GM19438 (cell line): ENCODE results near the gene OR8G5.
"Not testable (repeated sequence)": the region's sequence is repeated elsewhere in the genome, so short reads cannot be mapped to it uniquely, and the experiment has no call there.

Experiments
- ATAC-seq: cut with Tn5 transposase; IDR thresholded peaks from one replicate; pipeline ENCODE4 v1.9.1; 2021; ENCODE audit warnings: low read depth; ENCODE audit not compliant: unreplicated experiment

OR8G5 gene, protein sequence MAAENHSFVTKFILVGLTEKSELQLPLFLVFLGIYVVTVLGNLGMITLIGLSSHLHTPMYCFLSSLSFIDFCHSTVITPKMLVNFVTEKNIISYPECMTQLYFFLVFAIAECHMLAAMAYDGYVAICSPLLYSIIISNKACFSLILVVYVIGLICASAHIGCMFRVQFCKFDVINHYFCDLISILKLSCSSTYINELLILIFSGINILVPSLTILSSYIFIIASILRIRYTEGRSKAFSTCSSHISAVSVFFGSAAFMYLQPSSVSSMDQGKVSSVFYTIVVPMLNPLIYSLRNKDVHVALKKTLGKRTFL

DNA sequence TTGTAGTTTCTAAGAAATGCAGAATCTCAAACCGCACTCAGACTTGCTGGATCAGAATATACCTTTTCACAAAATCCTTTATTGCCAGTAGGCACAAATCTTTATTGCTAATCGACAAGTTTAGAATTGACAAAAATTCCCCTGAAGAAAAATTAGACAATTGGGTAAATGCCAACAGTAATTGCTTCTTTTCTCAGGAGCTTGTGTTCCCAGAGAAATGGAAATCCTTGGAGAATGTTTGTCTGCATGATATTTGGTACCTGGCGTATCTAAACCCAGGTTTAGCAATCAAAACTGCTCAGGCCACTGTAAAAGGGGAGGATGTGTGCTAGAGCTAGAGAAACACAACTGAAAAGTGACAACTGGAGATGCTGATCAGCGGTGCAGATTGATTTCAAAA lies at the start of gene OR8G5:
Gene OR8G5 (plus strand): TSS at position 301 of the 400 bp plus-strand sequence. CDS start 8,556 bp downstream, outside the sequence.
- ATAC-seq, result no peak

DNA sequence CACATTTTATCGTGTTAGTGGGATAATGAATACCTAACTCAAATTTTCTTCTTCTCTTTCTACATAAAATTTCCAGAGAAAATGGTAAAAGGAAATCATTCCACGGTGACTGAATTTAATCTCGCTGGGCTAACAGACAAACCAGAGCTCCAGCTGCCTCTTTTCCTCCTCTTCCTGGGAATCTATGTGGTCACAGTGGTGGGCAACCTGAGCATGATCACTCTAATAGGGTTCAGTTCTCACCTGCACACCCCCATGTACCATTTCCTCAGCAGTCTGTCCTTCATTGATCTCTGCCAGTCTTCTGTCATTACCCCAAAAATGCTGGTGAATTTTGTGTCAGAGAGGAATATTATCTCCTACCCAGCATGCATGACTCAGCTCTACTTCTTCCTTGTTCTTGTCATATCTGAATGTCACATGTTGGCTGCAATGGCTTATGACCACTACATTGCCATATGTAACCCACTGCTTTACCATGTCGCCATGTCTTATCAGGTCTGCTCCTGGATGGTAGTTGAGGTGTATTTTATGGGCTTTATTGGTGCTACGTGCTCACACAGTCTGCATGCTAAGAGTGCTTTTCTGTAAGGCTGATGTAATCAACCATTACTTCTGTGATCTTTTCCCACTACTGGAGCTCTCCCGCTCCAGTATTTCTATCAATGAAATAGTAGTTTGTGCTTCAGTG lies 48.9 kb upstream of the OR8G5 start:
- ATAC-seq, result no peak

DNA sequence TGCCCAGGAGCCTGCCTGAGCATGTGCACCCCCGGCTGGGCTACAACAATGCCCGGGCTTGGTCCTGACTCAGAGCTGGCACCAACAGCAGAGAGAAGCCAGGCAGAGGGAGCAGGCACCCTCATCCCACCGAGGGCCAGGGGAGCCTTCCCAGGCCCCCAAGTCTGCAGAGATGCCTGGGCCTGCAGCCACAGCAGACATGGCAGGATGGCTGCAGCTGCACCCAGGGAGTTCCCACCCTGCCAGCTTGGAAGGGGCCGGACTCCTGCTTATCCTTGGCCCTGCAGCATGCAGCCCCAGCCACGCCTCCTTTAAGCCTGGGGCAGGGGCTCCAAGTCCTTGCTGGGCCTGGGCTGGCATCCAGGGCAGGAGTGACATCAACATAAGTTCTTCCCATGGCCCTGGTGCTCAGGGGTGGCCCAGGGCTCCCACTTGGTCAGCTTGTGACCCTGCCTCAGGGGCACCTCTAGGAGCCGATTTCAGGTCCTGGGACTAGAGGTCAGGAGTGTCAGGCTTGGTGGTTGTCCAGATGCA lies 46.3 kb upstream of the OR8G5 start:
- no peak for ATAC-seq

DNA sequence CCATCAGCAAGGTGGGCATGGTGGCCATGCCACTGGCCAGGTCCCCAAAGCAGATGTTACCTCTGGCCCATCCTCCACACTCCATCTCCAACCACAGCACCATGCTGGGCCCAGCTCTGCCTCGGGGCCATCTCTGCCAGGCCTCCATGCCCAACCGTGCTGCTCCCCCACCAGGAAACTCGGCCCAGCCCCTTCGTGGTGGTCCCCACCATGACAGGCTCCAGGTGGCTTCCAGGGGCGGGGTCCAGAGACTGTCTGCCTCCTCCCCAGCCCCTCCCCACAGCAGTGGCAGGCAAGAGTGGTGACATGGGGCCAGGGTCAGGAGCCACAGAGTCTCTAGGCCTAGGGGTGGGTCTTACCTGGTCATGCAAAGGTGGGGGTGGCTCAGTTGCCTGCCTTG lies 45.8 kb upstream of the OR8G5 start:
- no peak for ATAC-seq

DNA sequence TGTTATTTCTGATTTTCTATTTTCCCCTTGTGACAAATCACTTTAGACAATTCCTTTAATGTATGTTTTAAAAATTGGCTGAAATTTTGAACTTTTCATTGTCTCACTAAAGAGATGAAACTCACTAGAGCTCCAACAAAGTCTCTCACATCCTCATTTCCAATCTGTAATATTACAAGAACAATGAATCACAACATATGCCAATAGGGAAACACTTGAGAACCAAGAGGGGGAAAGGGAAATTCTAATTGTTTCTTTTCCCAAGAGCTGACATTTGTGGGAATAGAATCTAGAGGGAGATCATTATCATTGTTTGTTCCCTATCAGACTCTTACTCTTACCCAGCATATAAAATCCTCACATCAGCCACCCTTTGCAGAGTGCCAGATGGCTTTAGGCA lies 44.9 kb upstream of the OR8G5 start:
- no peak for ATAC-seq

DNA sequence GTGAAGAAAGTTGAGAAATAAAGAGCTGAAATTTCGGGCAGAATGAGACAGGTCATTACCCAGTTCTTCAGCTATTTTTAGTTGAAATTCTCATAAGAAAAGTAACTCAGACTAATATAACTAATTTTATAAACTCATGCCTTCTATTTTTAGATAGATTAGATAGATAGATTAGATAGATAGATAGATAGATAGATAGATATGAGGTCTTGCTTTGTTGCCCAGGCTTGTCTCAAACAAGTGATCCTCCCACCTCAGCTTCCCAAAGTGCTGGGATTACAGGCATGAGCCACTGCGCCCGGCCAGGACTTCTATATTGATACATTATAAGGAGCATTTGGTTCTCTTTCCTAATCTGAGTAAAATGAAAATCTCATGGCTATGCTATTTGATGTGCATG lies 42.1 kb upstream of the OR8G5 start:
- no peak for ATAC-seq

DNA sequence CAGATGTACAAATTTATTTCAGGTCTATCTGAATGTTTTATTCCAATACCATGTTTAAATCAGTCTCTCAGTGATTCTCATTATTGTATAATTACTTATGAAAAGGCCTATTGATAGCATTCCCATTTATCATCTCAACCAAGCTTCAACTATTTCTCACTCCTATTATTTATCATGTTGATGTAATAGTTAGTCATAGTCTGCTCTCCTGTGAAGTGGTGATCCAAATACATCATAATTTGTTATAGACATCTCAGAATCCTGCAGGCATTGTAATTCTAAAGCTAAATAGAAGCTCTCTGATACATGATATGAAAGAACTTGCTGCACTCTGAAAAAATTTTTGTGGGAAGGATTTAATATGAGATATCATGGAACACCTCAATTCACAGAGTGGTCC lies 37.0 kb upstream of the OR8G5 start:
- ATAC-seq, result no peak

DNA sequence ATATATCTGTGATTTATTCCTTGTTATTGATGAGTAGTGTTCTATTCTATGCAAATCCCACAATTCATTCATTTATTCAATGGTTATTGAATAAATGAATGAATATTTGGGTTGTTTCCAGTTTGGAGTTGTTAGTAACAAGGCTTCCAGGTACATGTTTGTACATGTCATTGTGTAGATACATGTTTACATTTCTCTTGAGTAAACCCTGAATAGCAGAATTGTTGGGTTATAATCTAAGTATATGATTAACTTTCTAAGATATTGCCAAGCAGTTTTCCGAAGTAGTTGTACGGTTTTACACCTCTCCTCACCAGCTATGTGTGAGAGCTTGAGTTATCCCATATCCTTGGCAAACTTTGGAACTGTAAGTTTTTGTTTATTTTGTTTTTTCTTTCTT lies 33.8 kb upstream of the OR8G5 start:
- no peak for ATAC-seq

DNA sequence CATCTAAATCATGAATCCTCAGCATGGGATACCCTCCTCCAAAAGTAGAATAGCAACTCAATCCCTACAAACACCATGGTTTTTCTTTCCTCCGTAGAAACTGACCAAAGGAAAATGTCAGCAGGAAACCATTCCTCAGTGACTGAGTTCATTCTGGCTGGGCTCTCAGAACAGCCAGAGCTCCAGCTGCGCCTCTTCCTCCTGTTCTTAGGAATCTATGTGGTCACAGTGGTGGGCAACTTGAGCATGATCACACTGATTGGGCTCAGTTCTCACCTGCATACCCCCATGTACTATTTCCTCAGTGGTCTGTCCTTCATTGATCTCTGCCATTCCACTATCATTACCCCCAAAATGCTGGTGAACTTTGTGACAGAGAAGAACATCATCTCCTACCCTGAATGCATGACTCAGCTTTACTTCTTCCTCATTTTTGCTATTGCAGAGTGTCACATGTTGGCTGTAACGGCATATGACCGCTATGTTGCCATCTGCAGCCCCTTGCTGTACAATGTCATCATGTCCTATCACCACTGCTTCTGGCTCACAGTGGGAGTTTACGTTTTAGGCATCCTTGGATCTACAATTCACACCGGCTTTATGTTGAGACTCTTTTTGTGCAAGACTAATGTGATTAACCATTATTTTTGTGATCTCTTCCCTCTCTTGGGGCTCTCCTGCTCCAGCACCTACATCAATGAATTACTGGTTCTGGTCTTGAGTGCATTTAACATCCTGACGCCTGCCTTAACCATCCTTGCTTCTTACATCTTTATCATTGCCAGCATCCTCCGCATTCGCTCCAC lies 31.4 kb upstream of the OR8G5 start:
- ATAC-seq, result not testable (repeated sequence)

DNA sequence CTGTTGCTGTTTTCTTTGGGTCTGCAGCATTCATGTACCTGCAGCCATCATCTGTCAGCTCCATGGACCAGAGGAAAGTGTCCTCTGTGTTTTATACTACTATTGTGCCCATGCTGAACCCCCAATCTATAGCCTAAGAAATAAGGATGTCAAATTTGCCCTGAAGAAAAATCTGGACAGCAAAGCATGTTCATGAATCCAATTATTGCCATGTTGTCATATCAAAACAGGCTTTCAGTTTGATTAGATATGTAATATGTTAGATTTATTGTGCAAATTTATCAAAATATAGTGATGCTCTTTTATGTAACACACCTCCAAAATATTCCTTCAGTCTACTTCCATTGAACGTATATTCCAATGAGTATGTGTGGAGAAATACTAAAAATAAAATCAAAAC lies 30.7 kb upstream of the OR8G5 start:
- no peak for ATAC-seq

DNA sequence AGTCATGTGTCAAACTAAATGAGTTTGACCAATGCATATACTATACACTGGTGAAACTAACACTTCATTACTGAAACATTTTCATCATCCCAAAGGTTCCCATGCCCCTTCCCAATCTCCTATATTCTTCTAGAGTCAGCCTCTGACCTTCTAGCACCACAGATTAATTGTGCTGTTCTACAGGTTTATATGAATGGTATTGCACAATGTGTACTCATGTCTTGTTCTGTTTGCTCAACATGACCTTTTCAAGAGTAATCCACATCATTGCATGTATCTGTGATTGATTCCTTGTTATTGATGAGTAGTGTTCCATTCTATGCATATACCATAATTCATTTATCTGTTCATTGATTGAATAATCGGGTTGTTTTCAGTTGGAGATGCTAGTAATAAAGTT lies 22.8 kb upstream of the OR8G5 start:
- ATAC-seq, result no peak

DNA sequence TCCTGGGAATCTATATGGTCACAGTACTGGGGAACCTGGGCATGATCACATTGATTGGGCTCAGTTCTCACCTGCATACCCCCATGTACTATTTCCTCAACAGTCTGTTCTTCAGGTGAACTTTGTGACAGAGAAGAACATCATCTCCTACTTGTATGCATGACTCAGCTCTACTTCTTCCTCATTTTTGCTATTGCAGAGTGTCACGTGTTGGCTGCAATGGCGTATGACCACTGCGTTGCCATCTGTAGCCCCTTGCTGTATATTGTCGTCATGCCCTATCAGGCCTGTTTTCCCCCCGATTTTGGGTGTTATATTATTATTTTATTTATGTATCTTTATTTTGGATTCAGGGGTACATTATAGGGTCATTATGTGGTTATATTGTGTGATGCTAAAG lies 17.7 kb upstream of the OR8G5 start:
- ATAC-seq, result no peak

DNA sequence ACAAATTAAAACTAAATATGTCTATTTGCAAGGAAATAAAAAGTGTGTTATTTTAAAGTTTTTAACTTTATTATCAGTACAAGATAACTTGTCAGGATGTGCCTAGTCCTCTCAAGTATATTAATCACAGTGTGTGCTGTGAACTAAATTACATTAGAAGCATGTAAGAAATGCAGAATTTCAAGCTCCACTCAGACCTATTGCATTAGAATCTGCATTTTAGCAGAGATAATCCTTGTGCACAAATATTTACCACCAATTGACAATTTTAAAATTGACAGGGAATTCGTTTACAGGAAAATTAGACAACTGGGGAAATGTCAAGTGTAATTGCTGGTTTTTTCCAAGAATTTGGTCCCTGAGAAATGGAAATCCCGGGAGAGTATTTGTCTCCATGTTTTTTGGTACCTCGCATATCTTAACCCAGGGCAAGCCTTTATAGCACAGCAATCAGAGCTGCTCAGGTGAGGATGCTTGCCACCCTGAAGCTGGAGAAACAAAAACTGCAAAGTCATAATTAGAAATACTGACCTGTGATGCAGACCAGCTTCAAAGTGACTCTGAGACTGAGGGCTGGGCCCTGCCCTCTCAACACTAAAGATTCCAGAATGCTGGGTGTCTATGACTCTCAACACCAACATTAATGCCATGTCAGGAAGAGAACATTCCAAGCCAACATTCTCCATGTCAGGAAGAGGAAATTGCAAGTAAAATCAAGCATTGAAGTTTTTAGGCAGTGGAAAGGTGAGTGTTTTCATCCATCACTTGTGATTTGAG lies 15.4 kb upstream of the OR8G5 start, which contains the start of gene OR8G1:
Gene OR8G1 (plus strand): TSS at position 475 of the 777 bp plus-strand sequence. CDS start 8,581 bp downstream, outside the sequence.
- ATAC-seq, result no peak

DNA sequence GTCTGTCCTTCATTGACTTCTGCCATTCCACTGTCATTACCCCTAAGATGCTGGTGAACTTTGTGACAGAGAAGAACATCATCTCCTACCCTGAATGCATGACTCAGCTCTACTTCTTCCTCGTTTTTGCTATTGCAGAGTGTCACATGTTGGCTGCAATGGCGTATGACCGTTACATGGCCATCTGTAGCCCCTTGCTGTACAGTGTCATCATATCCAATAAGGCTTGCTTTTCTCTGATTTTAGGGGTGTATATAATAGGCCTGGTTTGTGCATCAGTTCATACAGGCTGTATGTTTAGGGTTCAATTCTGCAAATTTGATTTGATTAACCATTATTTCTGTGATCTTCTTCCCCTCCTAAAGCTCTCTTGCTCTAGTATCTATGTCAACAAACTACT lies 6.3 kb upstream of the OR8G5 start:
- not testable (repeated sequence) for ATAC-seq

DNA sequence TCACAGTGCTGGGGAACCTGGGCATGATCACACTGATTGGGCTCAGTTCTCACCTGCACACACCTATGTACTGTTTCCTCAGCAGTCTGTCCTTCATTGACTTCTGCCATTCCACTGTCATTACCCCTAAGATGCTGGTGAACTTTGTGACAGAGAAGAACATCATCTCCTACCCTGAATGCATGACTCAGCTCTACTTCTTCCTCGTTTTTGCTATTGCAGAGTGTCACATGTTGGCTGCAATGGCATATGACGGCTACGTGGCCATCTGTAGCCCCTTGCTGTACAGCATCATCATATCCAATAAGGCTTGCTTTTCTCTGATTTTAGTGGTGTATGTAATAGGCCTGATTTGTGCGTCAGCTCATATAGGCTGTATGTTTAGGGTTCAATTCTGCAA lies 8.9 kb downstream of the OR8G5 start:
- ATAC-seq, result not testable (repeated sequence)

DNA sequence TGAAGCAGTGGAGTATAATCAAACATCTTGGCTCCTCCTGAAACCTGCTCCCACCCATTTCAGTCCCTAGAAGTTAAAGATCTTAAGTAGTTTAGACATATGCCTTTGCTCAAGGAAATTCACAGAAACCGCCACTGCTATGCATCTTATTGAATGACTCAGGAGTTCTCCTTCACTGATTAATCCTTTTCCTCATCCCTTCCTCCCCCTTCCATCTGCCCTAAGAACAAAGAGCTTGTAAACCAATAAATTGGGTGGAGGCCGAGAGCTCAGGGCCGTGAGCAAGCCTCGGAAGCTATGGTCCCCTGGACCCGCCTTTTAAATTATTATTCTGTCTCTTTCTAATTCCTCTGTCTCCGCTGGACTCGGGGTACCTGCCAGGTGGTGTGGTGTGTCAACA lies 14.7 kb downstream of the OR8G5 start:
- ATAC-seq, result not testable (repeated sequence)

DNA sequence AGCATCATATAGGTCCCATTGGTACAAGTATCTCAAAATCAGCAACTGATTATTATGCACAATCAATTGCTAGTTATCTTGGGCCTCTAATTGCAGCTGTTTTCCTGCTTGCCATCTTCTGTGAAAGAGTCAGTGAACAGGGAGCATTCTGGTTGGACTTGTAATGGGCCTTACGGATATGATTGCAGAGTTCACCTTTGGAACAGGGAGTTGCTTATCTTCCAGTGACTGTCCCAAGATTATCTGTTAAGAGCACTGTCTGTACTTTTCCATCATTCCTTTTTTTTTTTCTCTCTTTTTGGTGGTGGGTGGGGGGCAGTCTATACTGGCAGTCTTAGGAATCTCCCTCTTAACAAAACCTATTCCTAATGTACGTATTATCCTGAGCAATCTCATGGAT lies 17.8 kb downstream of the OR8G5 start:
- no peak for ATAC-seq

DNA sequence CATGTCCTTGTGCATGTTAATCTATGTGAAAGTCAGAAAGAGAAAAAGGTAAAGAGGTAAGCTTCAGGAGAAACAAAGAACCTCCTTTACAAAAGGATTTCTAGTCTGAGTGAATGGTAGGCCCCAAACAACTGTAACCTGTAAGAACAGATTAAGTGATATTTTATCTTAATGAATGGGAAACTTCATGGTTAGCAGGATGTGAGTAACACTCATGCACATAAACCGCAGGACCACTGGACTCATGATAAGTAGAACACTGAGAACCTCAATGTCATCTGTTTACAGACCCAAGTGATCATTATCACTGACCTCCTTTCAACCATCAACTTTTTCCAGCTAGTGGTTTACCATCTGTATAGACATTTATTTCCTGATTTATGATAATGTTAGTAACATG lies 19.9 kb downstream of the OR8G5 start:
- ATAC-seq, result no peak

DNA sequence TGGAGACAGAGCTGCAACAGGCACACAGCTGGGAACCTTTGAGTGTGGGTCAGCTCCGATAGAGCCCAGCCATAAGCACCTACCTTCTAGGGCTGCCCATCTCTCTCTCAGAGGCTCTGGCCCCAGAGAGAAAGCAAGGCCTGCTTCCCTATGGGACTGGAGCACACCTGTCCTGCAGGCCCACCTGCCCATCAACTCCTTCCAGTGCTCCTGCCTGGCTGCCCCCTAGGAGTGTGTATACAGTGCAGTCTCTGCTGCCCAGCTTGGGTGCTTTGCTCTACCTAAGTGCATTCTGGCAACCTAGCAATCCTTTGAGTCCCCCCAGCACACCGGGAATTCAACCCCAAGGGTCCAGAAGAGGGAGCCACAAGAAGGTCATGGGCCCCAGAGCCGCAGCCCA lies 21.0 kb downstream of the OR8G5 start:
- ATAC-seq, result no peak

DNA sequence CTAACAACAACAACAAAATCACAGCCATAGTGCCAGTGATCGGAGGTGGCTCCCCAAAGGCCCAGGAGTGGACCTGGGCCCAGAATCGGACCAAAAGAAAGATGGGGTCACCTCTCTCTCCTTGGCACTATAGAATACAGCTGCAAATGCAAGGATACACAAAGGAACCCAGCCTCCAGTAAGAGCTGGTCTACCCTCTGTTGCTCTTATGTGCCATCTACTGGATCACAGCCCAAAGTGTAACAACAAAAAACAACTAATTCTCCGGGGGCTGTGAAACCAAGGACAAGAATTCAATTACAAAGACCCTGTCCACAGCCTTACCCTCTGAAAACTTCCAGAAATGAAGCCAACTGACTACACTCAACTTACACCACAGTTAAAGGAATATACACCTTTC lies 21.6 kb downstream of the OR8G5 start:
- no peak for ATAC-seq
